Right kidney (tissue), 1 donor: Measurements from ENCODE around the gene NOS1AP.

Experiments used
- DNase-seq: peaks from one replicate; pipeline ENCODE4 v3.0.0-alpha.2; 2016

NOS1AP gene

DNA sequence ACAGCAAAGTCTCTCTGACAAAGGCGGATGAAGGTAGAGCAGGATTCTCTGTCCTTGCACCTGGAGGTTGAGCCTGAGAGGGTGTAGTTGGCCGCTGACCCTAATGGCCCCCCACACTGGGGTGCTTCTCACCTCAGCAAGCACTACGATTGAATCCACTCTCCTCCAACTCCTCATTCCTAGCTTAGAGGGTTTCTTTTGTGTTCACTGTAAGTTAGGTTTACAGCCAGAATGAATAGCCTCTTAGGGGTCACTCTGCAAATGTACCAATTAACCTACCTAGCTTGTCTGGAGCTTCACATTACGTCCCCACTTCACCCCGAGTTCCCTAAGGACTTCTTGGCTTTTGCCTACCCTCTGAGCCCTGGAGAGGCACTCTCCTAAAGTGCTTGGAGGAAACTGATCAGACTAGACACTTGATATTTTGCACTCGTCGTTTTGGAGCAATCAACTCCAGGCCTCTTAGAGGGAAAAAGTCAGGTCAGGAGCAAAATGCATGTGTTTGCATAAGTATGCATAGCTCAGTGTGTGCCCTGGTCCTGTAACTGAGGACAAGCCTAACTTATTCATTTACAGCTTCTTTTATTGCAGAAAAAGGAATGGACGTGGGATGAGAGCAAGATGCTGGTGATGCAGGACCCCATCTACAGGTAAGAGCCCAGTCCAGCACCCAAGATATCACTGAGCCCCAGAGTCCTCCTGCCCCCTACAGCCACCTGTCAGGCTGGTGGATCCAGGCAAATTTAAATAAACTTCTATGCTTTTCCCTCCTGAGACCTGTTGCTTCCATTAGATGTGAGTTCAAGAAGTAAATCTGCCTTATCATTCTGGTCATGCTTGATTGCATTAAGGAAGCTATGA lies 230.8 kb downstream of the NOS1AP start:
- DNase-seq = no peak

DNA sequence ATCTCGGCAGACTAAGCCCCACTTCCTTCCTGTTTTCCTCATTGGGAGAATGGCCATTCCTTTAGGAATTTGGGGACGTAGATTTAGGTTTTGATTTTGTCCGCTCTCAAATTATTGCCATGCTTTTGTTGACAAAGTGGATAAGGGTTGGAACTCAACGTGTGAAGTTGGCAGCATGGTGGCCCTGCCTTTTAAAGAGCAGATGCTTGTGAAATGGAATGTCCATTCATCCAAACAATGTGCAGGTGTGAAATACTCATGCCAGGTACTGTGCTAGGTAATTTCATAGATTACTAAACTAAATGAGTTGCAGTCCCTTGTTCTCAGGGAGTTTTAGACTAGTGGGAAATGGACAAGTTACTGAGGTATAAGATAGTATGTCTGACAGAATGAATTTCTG lies 232.2 kb downstream of the NOS1AP start:
- no peak for DNase-seq

DNA sequence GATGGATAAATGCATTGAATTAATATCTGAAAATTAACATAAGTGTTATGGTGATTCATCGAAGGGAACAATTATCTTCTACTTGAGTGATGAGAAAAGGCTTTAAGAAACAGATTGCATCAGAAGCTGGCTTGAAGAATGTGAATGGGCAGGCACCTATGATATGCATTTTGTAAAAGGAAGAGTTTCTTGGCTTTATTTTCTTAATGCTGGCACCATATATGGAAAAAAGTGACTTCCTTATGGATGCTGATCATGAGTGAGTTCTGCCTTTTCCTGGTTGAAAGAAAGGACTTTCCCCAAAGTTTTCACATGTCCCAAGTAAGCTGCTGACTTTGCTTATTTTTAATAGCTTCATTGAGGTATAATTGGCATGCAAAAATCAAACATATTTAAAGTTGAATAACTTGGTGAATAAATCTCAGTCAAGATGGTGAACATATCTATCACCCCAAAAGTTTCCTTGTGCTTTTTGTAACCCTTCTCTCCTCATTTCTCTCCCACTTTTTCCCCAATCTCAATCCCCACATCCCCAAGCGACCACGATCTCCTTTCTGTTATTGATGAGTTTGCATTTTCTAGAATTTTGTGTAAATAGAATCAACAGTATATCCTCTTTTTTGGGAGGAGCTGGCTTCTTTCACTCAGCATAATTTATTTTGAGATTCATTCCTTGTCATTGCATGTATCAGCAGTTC lies 233.0 kb downstream of the NOS1AP start:
- DNase-seq = no peak

DNA sequence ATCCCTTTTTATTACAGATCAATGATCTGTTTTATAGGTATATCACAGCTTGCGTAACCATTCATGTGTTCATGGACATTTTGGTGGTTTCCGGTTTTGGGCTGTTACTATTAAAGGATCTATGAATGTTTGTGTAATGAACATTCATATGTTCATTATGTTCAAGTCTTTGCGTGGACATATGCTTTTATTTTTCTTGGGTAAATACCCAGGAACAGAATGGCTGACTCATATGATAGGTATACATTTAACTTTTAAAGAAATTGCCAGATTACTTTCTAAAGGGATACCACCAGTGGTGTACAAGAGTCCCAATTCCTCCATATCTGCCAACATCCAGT lies 233.5 kb downstream of the NOS1AP start:
- DNase-seq = no peak

DNA sequence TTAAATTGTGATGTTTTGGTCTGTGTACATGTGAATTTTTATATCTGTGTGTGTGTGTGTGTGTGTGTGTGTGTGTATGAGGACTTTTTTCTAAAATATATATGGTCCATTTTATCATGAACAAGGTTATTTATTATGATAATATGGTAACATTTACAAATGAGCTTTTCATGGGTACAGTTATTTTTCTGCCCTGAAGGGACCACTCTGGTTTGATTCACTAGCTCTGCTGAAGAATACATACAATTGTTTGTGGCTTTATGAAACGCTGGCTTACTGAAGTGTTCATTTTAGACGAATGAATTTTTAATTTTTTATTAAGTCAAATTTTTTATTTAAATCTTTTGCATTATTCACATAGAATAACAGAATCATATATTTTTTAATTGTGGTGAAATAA lies 235.2 kb downstream of the NOS1AP start:
- DNase-seq = no peak

DNA sequence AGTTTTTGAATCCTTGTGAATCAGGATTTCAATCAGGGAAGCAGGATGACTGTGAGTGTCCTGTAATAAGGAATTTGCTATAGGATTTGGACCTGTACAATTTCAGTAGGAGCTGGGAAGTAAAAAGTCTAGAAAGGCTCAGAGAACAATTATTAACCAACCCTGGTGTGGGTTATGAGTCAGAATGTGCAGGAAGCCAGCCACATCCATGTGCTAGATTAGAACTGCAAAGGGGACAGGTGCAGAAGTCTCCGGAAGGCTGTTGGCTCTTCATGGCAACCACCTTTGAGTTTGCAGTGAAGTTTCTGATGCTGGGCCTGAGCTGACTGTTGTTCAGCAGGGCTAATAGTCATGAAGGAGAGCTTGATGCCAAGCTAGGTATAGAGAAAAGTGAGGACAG lies 236.5 kb downstream of the NOS1AP start:
- DNase-seq = no peak

DNA sequence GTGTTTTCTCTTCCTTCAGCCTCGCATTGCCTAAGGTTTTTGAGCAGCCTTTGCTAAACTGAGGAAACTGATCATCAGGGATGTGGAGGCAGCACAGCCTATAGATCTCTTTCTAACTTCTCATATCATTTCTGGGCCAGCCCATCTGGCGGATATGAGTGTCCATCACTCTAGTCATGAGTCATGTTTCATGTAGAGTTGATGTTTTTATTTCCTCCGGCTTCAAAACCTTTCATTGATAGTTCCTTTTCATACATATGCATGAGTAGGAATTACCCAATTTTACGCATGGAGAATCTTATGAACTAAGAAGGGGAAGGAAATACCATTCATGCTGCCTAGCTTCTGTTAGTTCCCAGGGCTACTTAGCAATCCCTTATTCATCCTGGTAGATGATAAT lies 240.8 kb downstream of the NOS1AP start:
- DNase-seq = no peak

DNA sequence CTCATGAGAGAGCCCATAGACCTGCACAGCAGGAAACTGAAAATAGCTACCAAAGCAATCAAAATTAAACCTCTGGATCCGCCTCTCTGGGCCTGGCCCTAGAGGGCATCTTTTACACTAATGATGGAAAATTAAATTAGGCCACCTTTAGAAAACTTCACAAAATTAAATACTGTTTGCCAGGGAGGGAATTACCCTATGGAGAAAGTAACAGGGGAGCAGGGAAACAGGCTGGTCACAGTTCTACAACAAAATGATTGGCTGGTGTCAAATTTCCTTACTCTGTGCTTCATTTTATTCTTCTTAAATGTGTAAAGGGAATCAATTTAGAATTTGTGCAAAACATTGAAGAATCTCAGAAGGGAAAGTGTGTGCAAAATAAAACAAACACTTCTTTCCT lies 244.7 kb downstream of the NOS1AP start:
- no peak for DNase-seq

DNA sequence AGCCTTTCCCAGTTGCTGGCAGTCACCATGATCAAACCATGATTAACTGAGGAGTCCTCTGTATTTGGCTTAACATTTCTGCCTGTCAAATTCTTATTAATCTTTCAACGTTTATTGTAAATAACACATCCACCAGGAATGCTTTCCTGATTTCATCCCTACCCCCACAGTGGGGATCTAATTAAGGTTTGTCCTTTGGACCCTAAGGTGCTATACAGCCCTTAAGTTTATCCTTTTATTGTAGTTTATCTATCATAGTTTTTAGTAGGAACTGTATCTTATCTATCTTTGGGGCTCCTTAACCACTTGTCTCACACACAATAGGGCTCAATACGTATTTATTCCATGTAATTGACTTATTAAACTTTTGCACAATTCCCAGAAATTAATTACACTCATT lies 246.2 kb downstream of the NOS1AP start:
- no peak for DNase-seq

DNA sequence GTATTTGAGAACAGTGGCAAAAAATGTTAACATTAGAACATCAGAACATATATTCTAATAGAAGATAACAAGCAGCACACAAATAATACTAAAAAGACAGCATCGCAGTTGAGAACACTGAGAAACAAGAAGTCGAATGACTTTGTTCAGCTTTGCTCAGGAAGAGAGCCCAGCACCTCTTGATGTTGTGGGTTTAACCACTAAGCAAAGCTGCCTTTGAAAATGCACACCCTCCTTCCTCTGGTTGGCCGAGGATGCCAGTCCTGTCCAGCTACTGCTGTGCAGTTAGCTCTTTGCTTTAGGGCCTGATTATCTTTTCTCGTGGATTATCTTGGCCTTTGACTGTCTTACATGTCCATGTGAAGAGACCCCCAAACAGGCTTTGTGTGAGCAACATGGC lies 246.7 kb downstream of the NOS1AP start:
- no peak for DNase-seq

DNA sequence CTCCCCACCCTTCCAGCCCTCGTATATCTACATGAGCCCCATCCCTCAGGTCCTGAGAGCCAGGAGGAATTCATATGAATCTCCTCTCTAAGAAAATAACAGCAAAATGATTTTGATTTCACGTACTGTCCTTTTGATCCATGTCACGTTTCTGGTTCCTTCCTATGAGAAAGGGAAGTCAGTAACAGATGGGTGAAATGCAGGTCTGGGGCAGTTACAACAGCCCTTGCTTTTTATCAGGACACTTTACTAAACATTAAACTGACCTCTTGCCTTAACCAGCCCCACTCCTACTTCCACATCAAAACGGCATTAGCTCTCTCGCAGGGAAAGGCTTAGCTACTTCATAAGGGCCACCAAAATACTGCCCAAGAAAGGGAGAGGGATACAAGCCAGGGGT lies 248.1 kb downstream of the NOS1AP start:
- no peak for DNase-seq

DNA sequence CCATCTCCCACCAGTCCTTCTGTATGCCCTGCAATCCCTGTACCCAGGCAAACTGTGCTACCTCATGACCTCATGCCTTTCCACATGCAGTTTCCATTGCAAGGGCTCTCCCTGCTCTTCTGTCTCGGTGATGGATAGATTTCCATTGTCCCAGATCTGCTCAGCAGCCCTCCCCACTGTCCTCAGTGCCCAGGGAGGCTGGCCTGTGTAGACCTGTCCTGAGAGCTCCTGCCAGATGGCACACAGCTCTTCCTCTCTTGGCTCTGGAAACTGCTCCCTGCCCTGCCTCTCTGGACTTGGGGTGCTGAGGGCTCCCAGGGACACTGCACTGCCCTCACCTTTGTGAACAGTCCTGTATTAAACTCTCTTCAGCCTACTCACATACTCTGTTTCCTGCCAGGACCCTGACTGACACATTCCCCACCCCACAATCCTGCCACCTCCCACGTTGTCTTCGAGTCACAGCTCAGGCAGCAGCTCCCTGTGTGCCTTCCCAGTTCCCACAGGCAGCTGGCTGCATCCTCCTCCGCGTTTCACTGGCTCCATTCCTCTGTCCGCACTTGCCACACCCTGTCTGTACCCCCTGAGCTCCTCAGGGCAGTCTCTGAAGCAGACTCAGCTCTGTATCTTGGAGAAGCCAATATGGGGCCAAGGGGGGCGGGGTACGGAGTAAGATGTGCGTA lies 250.1 kb downstream of the NOS1AP start:
- DNase-seq = no peak

DNA sequence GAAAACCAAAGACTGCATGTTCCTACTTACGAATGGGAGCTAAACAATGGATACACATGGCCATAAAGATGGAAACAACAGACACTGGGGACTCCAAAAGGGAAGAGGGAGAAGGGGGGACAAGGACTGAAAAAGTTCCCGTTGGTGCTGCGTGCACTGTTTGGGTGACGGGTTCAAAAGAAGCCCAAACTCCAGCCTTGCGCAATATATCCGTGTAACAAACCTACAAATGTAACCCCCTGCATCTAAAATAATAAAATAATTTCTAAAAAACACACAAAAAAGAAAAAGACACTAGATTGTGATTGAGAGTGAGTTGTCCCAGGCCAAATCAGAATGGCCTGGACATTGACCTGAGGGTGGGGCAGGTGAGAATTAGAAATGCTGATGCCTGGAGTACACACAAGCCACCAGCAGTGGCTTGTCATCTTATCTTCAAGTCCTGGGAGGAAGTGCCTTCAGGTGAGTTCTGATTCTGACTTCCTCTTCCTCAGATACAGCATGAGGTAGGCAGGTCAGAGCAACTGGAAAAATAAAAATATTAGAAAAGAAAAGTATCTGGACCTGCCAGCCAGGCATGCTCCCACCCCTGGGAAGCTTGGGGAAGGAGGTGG lies 252.4 kb downstream of the NOS1AP start:
- no peak for DNase-seq

DNA sequence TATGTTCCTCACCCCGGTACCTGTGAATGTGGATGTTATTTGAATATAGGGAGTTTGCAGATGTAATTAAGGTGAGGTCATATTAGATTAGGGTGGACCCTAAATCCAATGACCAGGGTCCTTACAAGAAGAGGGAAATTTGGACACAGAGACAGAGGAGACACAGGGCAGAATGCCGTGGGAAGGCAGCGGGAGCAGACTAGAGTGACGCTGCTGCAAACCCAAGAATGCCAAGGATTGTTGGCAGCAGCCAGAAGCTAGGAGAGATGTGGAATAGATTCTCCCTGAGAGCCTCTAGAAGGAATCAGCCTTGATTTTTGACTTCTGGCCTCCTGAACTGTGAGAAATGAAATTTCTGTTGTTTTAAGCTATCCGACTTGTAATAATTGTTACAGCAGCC lies 253.5 kb downstream of the NOS1AP start:
- DNase-seq = no peak

DNA sequence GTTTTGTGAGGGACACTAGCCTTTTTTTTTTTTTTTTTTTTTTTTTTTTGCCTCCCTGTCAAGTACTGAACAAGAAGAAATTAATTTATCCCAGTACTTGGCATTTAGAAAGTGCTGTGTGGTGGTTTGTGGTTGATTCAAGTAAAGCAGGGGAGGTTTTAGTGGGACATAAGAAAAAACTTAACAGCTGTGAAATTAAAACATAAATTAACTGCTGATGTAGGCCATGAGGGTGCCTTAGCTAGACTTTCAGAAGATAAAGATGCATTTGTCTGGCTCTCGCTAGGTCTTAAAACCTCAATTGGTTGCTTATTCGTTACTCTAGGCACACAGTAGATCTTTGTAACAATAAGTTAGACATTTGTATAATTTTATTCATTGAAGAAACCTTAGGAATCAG lies 254.9 kb downstream of the NOS1AP start:
- DNase-seq = no peak

DNA sequence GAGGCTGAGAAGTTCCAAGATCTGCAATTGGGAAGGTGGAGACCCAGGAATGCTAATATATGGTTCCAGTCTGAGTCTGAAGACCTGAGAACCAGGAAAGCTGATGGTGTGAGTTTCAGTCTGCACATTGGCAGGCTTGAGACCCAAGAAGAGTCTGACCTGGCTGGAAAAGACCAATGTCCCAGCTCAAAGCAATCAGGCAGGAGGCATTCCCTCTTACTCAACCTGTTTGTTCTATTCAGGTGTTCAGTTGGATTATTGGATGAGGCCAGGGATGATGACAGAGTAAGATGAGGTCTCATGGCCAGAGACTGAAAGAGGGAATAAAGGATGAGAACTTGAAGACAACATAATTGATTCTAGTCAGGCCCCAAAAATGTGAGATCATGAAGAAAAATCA lies 257.1 kb downstream of the NOS1AP start:
- no peak for DNase-seq

DNA sequence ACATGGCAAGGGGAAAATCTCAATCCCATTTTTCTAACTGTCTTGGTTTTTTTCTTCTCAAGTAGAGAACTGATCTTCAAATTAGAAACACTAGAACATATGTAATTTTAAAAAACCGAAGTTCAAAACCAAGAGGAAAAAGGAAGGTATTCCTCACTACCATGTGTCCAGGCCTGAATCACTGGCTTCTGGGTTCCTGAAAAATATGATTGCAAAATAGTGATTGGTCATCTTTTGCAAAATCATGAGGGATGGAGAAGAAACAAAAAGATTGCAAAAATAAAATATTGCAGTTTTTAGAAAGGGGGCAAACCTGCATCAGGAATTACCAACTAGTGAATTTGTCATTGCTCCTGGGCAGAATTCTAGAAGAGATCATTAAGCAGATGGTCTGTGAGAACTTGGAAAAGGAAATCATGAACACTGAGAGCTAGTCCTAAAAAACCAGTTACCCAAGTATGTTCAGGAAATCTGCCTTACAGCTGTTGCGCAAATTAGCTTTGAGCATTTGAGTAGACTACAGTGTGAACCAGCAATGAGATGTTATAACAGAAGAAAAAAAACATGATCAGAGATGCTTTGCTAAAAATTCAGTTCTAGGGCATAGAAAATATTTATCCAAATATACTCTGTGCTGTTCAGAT lies 257.8 kb downstream of the NOS1AP start:
- no peak for DNase-seq

DNA sequence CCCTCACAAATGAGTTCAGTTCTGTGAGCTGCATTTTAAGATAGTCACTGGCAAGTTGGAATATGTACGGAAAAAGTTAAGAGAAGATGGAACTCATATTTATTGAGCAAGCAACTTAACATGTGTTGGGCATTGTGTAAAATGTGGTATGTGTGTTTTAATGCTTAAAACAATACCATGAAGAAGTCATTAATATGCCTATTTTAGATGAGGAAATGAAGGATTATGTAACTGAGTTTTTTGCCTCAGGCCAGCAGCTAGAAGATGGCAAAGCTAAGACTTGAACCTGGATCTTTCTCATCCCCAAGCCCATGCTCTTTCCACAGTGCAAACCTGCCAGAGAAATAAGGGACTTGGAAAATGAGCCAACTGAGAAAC lies 258.3 kb downstream of the NOS1AP start:
- DNase-seq = no peak

DNA sequence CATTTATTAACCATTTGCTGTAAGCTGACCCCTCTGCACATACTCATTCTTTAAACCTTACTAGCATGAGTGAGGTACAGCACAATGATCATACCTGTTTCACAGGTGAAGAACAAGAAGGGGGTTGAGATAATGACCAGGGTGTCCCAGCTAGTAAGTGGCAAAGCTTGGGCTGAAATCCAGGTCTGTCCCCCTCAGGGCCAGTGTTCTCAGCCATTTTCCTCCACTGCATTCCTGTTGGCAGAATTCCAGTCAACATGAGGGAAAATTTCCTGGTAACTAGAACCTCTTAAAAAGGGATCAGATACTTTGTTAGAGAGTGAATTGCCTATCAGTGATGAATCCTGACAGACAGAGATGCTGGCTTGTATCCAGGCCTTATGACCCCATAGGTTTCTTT lies 259.0 kb downstream of the NOS1AP start:
- DNase-seq = no peak

DNA sequence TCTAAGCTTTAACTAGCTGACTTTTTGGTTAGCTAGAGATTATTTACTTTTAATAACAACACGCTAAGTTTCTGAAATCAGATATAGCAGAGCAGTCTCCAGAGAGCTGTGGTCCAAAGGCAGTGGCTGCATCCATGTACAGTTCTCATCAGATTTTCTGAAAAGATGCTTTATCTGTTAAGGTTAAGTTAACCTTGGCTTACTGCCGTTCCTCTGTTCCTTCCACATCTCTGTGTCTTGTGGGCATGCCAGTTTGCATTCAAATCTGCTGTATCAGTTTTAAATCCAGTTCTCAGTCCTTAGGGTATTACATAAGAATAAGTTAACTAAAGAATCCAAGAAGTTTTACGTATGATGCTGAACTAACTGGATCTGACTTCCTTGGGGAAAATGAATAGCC lies 260.3 kb downstream of the NOS1AP start:
- DNase-seq = no peak

DNA sequence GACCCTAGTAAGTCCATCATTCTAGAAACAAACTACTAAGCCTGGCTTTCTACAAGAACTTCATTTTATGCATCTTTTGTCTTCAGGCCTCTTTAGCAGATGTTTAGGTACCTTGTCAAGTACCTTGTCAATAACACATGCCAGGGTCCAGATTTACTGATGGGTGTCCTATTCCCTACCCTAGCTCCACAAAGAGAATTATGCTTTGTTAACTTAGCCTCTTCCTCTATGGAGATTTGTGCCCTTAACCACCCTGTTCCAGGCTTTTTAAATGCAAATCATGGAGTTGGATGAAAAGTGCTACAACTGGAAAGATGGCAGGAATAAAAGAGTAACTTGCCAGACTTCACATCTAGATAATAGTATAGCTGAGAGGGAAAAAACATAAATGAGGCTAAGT lies 264.5 kb downstream of the NOS1AP start:
- no peak for DNase-seq

DNA sequence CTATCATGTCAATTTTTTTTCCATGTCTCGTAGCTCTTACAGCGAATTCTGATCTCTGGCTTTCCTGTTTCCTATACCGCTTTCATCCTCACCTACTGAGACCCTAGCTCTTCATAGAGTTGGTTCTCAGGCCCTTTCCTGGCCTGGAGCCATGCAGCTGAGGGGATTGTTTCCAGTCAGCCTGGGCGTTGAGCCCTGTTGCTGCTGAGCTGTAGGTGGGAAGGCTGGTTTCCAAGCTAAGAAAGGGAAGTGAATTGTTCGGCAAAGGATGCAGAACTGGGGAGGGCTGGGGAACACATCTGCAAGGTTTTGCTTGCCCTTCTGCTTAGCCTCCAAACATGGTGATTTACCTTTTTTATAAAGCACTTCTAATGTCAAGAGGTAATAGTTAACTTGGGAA lies 265.6 kb downstream of the NOS1AP start:
- DNase-seq = no peak
